Kasumi-1 (cell line): ENCODE results near the gene F7.

Source experiments
- DNase-seq, 2 experiments: peaks; one replicate each; lab custom pipeline; 2025; lab: John Stamatoyannopoulos, UW

The F7 gene

DNA sequence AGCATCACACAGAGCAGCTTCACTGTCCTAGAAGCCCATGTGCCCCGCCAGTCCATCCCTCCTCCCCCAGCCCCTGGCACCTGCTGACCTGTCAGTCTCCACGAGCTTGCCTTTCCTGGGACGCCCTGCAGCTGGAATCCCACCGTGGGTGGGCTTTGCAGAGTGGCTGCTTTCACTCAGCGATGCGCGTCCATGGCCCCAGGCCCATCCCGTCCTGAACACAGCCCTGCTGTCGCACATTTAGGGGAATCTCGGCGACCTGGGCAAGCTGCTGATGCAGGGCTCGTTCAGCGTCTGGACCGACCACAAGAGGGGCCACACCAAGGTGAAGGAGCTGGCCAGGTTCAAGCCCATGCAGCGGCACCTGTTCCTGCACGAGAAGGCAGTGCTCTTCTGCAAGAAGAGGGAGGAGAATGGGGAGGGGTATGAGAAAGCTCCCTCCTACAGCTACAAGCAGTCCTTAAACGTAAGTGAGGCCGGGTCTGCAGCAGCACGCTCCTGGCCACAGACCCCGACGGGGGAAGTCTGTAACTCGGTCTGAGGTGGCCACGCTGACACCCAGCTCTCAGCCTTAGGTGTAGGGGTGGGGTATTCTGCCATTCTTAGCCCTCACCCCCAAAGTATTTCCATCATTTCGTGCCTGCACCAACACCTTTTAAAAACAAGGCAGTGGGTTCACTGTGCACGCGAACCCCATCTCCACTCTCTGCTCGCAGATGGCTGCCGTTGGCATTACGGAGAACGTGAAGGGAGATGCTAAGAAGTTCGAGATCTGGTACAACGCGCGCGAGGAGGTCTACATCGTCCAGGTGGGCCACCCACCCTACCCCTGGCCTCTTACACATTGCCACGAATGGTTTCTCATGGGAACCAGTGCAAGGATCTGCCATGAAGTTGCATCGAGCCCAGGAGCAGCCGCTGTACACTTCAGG is 18.3 kb upstream of the F7 start:
- no peak for DNase-seq

DNA sequence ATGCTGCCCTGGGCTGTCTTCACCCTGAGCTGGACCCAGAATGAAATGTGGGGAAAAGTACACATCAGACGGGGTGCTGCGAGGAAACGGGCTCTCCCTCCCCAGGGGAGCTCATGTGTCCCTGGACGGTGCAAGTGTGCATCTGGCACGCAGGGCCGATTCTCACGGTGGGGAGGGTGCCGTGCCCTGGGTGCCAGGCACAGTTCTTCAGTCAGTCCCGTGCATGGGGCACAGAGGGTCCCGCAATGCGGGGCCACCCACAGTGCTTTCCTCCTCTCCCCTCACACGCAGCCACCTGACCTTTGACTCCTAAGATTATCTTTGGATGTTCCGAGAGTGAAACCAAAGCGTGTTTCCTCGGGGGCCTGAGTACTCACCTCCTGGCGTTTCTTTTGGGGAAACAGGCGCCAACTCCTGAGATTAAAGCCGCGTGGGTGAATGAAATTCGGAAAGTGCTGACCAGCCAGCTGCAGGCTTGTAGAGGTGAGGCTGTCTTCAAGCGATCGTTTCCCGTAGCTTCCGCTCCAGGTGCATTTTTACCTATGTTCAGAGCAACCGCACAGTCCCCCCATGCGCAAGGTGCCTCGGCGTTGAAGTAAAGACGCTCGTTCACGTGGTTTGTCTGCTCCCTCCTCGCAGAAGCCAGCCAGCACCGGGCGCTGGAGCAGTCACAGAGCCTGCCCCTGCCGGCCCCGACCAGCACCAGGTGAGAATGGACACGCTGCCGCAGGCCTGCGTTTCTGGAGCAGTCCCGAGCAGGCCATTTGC is 17.5 kb upstream of the F7 start:
- no peak for DNase-seq

GRCh38 chr13:113088691-113089020 is 16.9 kb upstream of the F7 start:
- DNase-seq, result no peak

DNA sequence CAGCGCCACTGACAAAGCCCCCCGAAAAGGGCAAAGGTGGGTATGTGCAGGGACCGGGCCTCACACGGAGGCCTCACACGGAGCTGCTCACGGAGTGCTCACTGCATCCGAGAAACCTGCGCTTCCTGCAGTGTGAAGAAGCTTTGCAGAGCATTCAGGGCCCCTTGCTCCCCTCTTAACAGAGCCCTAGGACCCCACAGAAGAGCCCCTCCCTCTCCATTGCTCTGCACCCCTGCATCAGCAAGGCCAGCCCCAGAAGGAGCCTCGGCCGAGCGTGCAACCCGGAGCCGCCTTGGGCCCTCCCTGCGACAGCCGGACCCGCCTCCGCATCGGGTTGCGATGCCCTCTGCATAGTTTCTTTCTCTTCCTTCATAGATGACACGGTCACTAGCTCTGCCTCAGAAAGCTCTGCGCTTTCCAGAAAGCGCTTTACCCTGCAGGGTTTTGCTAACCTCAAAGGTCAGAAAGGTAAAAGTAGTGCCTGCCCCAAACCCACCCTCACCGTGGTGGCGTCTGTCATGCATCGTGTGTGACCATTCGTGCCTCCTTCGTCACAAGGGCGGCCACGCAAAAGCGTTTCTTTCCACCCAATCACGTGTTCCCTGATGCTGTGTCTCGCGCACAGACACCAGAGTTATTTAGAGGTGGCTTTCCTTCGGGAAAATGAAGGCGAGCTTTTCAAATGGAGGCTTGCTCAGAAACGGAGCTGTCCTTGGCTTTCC is 15.7 kb upstream of the F7 start:
- DNase-seq, result no peak

DNA sequence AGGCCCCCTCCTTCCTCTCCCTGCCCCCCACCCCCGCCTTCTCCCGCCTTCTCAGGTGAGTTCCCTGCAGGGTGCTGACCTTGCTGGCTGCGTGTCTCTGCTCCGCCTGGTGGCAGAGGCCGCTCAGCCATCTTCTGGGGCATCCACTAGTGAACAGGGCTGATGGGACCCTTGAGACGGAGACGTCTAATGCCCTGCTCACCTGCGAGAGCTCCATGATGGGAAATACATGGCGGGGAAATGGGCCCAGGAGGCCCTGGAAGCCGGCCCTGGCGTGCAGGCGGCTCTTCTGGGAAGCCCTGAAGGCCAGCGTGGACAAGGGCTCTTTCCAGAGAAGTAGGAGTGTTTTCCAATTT is 15.2 kb upstream of the F7 start:
- no peak for DNase-seq

DNA sequence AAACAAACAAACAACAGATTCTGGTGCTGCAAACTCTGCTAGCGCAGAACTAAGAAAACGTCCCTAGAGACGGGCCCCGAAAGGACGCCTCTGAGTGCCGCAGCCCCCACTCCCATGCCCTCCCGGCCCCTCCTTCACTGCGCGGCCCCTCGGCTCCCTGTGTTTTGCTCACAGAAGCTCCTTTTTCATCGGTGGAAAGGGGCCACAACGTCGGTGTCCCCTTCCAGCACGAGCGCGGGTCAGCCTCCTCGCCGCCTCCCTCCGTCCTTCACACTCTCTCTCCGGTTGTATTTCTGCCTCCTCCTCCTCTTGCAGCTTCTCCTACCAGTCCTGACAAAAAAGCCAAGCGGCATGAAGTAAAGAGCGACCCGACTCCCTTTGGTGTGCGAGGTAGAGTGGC is 14.8 kb upstream of the F7 start:
- no peak for DNase-seq

GRCh38 chr13:113091211-113091771 is 14.3 kb upstream of the F7 start:
- DNase-seq, result no peak

GRCh38 chr13:113091891-113092775 is 13.5 kb upstream of the F7 start:
- no peak for DNase-seq

DNA sequence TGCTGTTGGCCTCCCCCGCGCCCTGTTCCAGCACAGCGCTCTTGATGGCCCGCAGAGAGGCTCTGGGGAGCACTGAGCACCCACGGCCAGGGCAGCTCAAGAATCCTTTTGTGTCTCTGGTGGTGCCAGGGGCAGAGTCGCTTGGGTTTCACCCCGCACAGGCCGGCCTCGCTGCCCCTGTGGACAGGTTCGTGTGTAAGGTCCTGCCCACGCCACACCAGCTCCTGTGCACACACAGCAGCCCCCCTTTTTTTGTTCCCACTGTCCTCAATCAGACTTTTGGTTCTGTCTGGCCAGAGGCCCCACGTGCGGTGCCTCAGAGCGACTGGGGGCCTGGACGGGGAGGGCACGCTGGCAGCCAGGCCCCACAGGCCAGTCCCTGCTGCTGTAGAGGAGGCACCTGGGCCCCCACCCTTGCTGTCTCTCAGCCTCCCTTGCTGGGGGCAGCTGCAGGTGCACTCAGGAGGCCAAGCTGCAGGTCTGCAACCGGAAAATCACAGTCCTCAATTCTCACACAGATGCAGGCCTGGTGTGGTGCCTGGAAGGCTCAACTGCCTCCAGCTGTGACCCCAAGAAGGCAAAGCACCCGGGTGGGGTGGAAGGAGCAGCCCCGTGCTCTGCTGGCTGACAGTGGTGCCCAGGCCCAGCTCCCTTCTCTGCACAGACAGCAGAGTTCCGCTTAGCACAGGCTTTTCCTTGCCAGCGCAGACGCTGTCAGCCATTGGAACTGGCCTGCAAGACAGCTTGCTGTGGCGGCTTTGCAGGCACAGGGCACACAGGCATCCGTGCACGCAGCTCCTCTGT is 12.6 kb upstream of the F7 start:
- DNase-seq, result no peak

DNA sequence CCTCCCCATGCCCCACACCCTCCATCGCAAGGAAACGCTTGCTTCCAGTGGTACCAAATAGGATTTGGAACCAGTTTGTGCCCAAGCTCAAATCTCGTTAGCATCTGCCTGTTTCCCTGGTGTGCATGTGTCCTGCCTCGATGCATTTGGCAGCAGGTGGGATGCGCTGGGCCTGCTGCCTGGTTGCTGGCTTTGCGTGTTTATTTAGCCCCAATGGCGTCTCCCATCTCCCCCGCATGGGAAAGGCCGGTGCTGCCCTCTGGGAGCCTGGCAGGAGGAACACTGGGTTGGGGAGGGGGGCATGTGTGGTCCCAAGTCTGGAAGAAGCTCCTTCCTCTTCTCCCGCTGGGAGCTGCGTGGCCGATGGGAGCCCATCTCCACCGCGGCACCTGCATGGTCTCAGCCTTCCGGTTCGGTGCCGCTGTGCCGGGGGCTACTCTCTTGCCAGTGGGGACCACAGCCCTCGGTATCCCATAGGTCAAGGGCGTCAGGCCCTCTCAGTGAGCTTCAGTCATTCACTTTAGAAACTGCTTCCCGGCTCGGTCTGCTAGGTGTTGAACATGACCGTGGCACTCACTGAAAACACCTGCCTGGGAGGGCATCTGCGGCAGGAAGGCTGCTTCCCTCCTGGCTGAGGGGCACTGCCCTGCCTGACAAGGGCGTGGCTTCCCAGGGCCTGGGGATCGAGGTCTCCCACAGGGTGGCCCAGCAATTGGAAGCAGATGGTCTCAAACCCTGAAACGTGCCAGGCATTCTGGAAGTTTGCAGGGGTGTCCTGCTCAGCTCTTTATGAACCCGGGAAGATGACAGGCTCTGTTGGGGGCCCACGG is 11.8 kb upstream of the F7 start:
- no peak for DNase-seq

GRCh38 chr13:113094410-113094800 is 11.2 kb upstream of the F7 start:
- no peak for DNase-seq

DNA sequence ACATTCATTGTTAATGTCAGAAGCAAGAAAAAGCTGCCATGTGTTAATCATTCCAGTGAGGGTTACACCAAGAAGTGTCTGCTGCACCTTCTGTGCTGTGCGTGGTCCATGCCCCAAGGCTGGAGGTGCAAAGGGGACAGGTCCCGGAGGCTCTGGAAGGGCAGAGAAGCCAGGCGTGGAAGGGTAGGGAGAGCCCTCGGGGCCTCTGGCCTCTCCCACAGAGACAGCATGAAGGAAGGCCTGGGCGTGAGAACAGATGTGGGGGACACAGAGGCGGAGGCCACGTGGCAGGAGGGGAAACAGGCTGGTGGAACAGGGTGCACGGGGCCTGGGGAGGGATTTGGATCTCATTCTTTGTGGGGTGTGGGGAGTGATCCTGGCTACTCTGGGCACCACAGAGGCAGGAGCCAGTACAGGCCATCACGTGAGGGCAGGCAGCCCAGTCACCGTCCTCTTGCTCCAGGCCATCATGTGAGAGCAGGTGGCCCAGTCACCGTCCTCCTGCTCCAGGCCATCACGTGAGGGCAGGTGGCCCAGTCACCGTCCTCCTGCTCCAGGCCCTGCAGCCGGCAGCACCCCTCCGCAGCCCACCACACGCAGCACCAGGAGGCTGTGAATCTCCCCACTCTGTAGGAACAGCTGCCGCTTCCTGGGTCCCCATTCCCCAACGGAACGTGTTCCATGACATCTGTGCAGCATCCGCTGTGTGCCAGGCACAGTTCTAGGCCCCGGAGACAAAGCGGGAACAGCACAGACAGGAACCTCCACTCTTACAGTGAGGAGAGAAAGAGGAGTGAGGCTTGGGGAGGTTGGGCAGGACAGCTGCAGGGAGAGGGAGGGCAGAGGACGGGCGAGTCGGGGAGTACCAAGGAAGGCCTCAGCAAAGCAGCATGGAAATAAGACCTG is 10.2 kb upstream of the F7 start:
- no peak for DNase-seq

DNA sequence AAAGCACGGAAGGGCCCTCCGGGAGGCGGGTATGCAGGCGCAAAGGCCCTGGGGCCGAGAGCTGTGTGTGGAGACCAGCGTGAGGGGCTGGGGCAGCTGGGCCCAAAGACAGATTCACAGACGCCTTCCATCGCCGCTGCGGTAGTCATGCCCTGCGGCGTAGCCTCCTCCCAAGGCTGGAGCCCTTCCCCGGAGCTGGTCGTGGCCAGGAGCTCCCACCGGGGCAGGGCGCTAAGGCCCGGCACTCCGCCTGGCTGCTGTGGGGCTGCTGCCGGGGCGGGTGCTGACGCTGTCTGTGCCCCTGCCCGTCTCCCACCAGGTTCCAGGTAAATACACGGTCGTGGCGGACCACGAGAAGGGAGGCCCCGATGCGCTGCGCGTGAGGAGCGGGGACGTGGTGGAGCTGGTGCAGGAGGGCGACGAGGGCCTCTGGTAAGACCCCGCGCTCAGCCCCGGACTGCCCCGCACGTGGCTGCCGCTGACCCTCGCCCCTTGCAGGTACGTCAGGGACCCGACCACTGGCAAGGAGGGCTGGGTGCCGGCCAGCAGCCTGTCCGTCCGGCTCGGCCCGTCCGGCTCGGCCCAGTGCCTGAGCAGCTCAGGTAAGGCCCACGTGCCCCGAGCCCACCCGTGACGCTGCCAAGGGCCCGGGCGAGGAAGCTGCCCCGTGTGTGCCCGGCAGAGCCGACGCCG is 9.4 kb upstream of the F7 start:
- no peak for DNase-seq

- no peak for DNase-seq
Observed at GRCh38 chr13:113096745-113097305, 8.8 kb upstream of the F7 start.

DNA sequence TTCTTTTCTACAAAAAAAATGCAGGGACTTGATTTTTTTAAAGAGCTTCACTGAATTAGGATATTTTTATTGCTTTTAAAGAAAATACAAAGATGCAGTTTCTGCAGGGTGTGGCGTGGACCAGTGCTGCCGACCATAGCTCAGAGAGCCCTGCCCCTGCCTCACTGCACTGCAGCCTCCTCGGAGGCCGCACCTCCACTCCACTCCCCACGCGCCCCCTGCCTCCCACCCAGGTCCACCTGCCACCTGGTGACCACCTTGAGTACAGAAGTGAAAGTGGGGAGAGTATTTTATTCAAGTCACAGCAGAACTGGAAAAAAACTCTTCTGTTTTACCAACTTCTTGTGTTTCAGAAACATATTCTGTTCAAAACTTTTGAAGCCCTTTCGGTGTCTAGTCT is 7.9 kb upstream of the F7 start:
- no peak for DNase-seq

GRCh38 chr13:113098162-113098732 is 7.3 kb upstream of the F7 start:
- DNase-seq, result no peak

DNA sequence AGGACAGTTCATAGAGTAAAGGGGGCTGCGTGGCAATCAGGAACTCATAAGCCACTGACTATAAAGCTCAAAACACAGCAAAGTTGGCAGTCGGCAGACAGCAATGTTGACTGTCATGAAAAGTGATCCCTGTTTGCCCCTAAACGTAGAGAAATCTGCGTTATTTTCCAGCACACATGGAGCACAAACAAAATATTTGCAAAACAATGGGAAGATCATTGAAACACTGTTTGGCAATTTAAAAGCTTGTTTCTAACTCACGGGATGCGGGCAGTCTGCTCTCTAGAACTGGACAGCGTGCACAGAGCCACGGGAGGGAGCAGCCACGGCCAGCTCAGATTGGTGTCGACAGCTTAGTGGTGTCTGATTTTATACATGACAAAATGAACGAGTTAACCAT is 6.4 kb upstream of the F7 start:
- DNase-seq, result no peak
